D721Med (cell line): ENCODE results near the gene MYF5.
A peak's percentile ranks its signal among the peaks of the same experiment; 100 is the strongest.

Source experiments
- DNase-seq: peaks from one replicate; pipeline ENCODE4 v3.0.0; 2011; ENCODE audit warnings: low spot score; ENCODE audit not compliant: insufficient read length
- FAIRE-seq: peaks from 2 replicates; lab custom pipeline; 2011; peaks lifted over from hg19 to GRCh38; lab: Jason Lieb, UNC
- CTCF ChIP-seq: IDR thresholded peaks from 2 replicates; pipeline ENCODE4 v1.5.1; 2012; ENCODE audit warnings: mild to moderate bottlenecking, control low read depth; ENCODE audit not compliant: insufficient read depth; ENCODE audit errors: missing control alignments

MYF5 gene

GRCh38 chr12:80681786-80682185 is 34.9 kb upstream of the MYF5 start:
- TF ChIP-seq CTCF = no peak
- DNase-seq = no peak
- no peak for FAIRE-seq

GRCh38 chr12:80684077-80684495 is 32.6 kb upstream of the MYF5 start:
- TF ChIP-seq CTCF = no peak
- FAIRE-seq (no peak), DNase-seq (no peak)

GRCh38 chr12:80690090-80690489 is 26.6 kb upstream of the MYF5 start:
- no peak for FAIRE-seq
- TF ChIP-seq CTCF = no peak
- no peak for DNase-seq

DNA sequence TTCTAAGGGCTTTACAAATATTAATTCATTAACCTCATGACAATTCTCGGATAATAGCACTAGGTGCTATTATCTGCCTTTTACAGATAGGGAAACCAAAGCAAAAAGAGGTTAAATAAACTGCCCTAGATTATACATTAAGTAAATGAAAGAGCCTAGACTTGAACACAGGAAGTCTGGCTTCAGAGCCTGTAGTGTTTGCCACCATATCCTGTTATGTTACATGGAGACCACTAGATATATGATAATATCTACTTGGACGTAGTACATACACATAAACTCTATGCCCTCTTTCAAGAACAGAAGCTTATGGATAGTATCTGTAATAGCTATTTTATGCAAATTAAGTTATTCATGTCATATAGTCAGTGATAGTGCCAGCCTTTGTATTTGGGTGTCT is 26.2 kb upstream of the MYF5 start:
- no peak for TF ChIP-seq CTCF
- FAIRE-seq = peak; percentile 35
- DNase-seq = no peak

DNA sequence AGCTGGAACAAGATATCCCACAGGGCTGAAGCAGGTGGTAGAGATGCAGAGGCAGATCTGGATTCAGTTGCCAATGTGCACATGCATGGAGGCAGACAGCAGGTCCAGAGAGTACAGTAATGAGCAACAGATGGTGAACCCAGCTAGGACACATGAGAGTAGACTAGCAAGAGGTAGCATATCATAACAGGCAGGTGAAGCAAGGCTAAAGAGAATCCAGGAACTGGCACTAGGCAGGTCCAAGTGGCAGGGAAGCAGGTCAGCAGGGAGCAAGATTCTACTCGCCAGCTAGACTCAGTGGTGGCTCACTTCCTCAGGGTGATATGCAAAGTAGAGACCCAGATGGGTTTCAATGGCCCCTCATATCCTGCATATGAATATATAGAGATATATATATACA is 24.6 kb upstream of the MYF5 start:
- no peak for DNase-seq
- FAIRE-seq = no peak
- TF ChIP-seq CTCF = no peak

DNA sequence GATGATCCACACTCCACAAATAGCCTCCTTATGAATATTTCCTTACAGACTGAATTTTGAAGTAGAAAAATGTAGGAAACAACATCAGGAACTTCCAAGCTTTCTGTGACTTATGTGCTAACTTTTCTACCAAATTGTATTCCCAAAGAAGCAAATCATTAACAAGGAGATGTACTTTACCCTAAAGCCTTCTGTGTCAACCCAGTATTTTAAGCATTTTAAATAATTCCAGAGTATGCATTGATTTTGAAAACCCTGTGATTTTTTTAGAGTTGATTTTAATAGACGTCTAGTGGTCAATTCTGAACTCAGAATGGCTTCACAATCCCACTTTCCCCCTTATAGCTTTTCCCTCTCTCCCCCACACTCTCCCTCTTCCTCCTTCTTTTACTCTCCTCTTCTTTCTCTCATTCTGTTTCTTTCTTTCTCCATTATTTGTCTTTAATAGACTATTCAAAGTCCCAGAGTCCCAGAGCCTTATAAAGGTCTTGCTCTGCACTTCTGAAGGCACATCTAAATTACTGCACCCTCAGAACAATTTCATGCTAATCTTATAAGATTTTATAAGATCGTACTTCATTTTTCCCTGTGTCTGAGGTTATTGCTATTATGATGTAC is 19.3 kb upstream of the MYF5 start:
- DNase-seq (no peak), FAIRE-seq (no peak)
- TF ChIP-seq CTCF = no peak

DNA sequence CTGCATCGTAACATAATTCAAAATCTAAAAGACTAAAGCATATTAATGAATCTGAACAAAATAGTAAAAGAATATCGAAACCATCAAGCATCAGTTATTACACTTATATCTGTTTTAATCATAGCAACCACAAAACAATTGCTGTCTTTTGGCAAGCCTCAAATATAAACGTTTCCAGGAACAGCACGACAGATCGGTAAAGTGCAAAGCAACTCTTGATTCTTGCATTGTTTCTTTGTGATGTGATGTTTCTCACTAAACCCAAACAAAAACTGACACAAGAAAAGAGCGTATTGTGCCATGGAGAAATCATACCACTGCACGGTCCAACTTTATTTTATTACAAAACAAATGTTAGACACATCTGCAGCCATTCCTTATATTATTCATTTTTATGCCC is 18.5 kb upstream of the MYF5 start:
- DNase-seq (no peak), FAIRE-seq (no peak)
- TF ChIP-seq CTCF = no peak
